GM21526 (cell line): ENCODE data around the gene FOXD4L4.
"Not testable (repeated sequence)": the region's sequence is repeated elsewhere in the genome, so short reads cannot be mapped to it uniquely, and the experiment has no call there.

Experiments used
- ATAC-seq: cut with Tn5 transposase; IDR thresholded peaks from one replicate; pipeline ENCODE4 v1.9.1; 2021; ENCODE audit warnings: moderate library complexity; ENCODE audit not compliant: unreplicated experiment, low FRiP score

The FOXD4L4 gene

DNA sequence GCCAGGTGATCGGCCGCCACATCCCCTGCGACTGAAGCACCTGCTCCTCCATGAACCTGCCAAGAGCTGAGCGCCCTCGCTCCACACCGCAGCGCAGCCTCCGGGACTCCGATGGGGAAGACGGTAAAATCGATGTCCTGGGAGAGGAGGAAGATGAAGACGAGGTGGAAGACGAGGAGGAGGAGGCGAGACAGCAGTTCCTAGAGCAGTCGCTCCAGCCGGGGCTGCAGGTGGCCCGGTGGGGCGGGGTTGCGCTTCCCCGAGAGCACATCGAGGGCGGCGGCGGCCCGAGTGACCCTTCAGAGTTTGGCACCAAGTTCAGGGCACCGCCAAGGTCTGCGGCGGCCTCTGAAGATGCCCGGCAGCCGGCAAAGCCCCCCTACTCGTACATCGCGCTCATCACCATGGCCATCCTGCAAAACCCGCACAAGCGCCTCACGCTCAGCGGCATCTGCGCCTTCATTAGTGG is at the start of gene FOXD4L4:
Gene FOXD4L4, plus strand, starts transcription at position 51 of the 469 bp plus-strand sequence. Its CDS starts 0 bp downstream, at position 51.
- not testable (repeated sequence) for ATAC-seq

DNA sequence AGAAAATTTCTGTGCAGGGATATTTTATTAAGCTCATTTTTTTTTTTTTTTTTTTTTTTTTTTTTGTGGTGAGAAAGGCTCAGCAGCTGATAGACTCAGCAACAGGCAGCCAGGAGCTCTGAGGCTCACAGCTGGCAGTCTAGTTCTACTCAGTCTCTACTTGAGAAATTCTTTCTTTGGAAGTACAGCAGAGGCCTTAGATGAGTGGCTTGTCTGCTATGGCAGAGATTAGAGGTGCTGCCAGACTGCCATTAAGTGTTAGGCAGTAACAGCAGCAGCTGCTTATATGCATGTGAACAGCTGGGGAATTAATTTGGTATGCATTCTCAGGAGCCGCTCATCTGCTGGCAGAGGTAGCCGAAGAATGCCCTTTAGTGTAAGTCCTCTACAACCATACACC is 33.4 kb upstream of the FOXD4L4 start:
- not testable (repeated sequence) for ATAC-seq

- not testable (repeated sequence) for ATAC-seq
These were observed 22.5 kb upstream of the FOXD4L4 start for GRCh38 chr9:65714445-65714844.

- not testable (repeated sequence) for ATAC-seq
These were observed 1.2 kb downstream of the FOXD4L4 start for GRCh38 chr9:65738133-65738532.
